ENCODE results near the gene NPIPB6. TPM values are rescaled to one million over a fixed set of nuclear protein-coding genes. Genes with fewer than 3 reads are reported as not detected.

Gene NPIPB6
- total RNA-seq, 1 donor from 2014 or later, result 1.7 TPM

DNA sequence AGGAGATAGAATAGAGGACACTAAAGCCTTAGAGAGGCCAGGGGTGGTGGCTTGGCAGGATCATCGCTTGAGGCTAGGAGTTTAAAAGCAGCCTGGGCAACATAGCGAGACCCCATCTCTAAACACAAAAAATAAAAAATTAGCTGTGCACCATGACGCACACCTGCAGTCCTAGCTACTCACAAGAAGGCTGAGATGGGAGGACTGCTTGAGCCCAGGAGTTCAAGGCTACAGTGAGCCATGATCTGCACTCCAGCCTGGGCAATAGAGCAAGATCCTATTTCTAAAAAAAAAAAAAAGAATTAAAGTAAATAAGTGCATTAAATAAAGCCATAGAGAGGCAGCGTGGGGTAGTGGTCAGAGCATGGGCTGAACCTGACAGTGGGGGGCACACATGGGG, 51.9 kb downstream of the NPIPB6 start:
- no peak overlapping the region for H3K4me3 ChIP-seq
- DNase-seq (ENCODE audit: low spot score in 2 of 2), result no peak
- H3K27ac ChIP-seq, result no peak overlapping the region
- H3K4me1 ChIP-seq, result no peaks in the 10 kb centered on the region
- intact Hi-C loops (cut with DNase I), result no loop called here
- H3K27me3 ChIP-seq, result no peaks in the 10 kb centered on the region
- H3K36me3 ChIP-seq, result no peaks in the 10 kb centered on the region
- TF ChIP-seq CTCF (IDR thresholded peaks at IDR 0.05), result no peak
- no peaks in the 10 kb centered on the region for H3K9me3 ChIP-seq

DNA sequence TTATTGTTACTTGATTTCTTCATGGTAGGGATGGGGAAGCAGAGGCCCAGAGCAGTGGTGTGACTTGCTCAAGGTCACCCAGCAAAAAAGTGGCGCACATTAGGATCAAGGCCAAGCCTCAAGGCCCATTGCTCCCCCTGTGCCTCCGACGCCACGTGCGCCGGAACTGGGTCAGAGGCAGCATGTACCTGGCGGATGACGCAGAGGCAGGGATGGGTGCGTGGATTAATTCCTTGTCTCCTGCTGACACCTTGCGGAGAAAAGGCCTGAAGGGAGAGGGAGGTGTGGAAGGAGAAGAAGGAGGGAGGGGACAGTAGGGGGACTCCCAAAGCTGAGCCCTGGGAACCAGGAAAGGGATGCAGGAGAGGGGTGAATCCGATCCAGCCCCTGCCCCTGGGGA, 52.5 kb downstream of the NPIPB6 start:
- H3K27me3 ChIP-seq, result no peaks in the 10 kb centered on the region
- intact Hi-C loops (cut with DNase I), result no loop called here
- H3K4me3 ChIP-seq, result no peak overlapping the region
- H3K36me3 ChIP-seq, result no peaks in the 10 kb centered on the region
- H3K27ac ChIP-seq, result no peak overlapping the region
- DNase-seq (ENCODE audit: low spot score in 2 of 2), result no peak
- no peak for TF ChIP-seq CTCF (IDR thresholded peaks at IDR 0.05)
- no peaks in the 10 kb centered on the region for H3K4me1 ChIP-seq
- no peaks in the 10 kb centered on the region for H3K9me3 ChIP-seq

DNA sequence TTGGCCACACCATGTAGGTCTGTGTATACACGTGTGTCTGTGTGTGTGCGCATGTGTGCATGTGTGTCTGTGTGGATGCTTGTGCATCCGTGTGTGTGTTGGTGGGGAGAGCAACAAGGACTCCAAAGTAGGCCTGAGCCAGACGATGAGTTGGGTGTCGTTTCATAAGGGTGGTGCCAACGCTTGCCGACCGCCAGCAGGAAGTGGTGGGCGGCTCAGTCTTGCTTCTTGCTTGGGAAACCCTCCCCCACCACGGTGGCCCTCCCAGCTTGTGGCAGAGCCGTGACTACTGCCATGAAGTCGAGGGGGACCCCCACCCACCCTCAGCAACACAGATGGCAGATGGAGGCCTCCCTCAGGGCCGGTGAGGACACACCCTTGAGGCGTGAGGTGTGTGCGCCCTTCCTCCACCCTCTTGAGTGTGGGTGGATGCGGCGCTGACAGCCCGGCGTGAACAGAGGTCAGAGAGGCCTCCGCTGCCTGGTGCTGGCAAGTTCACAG, 53.4 kb downstream of the NPIPB6 start:
- no peak for TF ChIP-seq CTCF (IDR thresholded peaks at IDR 0.05)
- Histone ChIP-seq H3K4me1 (no peaks in the 10 kb centered on the region), H3K4me3 (no peak overlapping the region), H3K27ac (no peak overlapping the region), H3K27me3 (no peaks in the 10 kb centered on the region), H3K9me3 (no peaks in the 10 kb centered on the region), H3K36me3 (no peaks in the 10 kb centered on the region)
- no peak for DNase-seq (ENCODE audit: low spot score in 2 of 2)
- intact Hi-C loops (cut with DNase I), result no loop called here

DNA sequence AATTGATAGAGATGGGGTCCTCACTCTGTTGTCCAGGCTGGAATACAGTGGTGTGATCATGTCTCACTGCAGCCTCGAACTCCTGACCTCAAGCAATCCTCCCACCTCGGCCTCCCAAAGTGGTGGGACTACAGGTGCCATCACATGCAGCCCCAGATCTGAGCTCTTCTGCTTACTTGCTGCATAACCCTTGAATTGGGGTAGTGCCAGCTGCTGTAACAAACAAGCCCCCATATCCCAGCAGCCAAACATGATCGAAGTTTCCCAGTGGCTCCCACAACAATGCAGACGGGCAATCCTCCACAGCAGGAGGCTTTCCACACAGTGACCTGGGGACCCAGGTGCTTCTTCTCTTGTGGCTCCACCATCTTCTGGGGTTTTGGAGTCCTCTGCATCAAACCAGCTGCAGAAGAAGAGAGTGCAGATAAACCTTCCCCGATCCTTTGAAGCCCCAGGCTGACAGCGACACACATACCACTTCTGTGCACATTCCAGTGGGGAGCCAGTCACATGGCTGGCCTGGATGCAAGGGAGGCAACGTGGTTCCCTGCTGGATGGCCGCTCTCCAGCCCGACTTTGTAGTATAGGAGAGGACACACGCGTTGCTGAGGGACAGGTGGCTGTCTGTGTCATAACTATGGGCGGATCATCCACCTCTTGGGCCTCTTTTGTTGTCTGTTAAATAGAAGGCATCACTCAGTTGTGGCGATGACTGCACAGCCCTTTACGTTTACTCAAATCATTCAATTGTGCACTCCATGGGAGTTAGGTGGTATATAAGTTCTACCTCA, 54.3 kb downstream of the NPIPB6 start:
- no peaks in the 10 kb centered on the region for H3K9me3 ChIP-seq
- H3K36me3 ChIP-seq, result no peaks in the 10 kb centered on the region
- H3K27me3 ChIP-seq, result no peaks in the 10 kb centered on the region
- intact Hi-C loops (cut with DNase I), result no loop called here
- no peaks in the 10 kb centered on the region for H3K4me1 ChIP-seq
- no peak overlapping the region for H3K27ac ChIP-seq
- no peak for DNase-seq (ENCODE audit: low spot score in 2 of 2)
- H3K4me3 ChIP-seq, result no peak overlapping the region
- TF ChIP-seq CTCF (IDR thresholded peaks at IDR 0.05), result no peak

GRCh38 chr16:28307936-28308335, 55.4 kb downstream of the NPIPB6 start:
- intact Hi-C loops (cut with DNase I), result no loop called here
- no peak overlapping the region for H3K4me3 ChIP-seq
- TF ChIP-seq CTCF (IDR thresholded peaks at IDR 0.05), result no peak
- no peak for DNase-seq (ENCODE audit: low spot score in 2 of 2)
- H3K36me3 ChIP-seq, result no peaks in the 10 kb centered on the region
- H3K27me3 ChIP-seq, result no peaks in the 10 kb centered on the region
- no peak overlapping the region for H3K27ac ChIP-seq
- H3K9me3 ChIP-seq, result no peaks in the 10 kb centered on the region
- no peaks in the 10 kb centered on the region for H3K4me1 ChIP-seq
